GM18507 (cell line): ENCODE results near the gene SH3TC1.
A peak's percentile ranks its signal among the peaks of the same experiment; 100 is the strongest.

Experiments
- DNase-seq: peaks from one replicate; pipeline ENCODE4 v3.0.0; 2011; ENCODE audit warnings: low read depth; ENCODE audit not compliant: insufficient read length; ENCODE audit errors: extremely low spot score
- FAIRE-seq: peaks from 2 replicates; lab custom pipeline; 2011; peaks lifted over from hg19 to GRCh38; lab: Jason Lieb, UNC

The SH3TC1 gene

DNA sequence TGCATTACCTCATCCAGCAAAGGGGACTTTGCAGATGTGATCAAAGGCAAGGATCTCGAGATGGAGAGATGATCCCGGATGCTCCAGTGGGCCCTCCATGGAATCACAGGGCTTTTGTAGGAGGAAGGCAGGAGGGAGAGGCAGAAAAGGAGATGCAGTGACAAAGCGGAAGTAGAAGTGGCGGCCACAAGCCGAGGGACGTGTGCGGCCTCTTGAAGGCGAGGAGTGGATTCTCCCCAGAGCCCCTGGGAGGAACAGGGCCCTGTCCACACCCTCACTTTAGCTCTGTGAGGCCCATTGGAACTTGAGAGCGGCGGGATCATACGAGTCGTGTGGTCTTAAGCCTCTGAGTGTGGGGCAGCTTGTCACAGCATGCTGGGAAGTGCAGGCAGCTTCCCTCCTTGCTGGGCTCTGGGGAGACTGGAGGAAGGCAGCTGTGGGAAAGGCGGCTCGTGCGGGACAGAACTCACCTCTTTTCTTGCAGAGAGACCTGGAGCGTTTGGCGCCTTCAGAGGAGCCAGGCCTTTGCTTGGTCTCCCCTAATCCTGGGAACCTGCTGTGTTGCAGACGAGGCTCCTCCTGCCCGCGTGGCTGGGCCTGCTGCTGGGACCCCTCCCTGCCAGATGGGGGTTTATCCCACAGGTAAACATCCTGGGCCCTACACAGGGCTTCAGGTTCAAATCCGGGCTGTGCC lies 10.2 kb downstream of the SH3TC1 start:
- DNase-seq: no peak
- FAIRE-seq: no peak

DNA sequence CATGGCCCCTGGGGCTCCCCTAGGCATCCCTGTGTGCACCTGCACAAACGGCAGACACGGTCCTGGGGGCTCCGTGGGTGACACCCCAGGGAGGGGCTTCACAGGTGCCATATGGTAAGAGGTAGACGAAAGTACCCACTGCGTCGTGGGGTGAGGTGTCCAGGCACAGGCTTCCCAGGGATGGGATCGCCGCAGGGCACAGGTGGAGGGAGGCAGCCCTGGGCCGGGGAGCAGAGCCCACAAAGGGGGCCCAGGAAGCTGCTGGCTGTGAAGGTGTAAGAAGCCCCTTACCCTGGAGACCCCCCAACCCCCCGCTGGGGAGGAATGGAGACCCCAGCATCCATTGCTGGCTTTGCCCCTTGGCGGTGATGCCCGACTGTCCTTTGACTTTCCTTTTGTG lies 10.9 kb downstream of the SH3TC1 start:
- FAIRE-seq (no peak), DNase-seq (no peak)

DNA sequence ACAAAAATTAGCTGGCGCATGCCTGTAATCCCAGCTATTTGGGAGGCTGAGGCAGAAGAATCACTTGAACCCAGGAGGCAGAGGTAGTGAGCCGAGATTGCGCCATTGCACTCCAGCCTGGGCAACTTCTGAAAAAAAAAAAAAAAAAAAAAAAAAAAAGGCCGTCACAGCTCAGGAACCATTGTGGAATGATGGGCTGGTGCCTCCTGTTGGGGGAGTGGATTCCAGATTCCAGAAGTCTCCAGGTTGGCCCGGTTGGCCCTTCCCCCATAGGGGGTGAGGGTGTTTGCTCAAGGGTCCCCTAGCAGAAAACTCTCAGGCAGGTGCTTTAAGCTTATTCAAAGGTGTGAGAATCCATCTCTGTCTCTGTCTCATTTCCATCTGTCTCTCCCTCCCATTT lies 11.5 kb downstream of the SH3TC1 start:
- FAIRE-seq (no peak), DNase-seq (no peak)

DNA sequence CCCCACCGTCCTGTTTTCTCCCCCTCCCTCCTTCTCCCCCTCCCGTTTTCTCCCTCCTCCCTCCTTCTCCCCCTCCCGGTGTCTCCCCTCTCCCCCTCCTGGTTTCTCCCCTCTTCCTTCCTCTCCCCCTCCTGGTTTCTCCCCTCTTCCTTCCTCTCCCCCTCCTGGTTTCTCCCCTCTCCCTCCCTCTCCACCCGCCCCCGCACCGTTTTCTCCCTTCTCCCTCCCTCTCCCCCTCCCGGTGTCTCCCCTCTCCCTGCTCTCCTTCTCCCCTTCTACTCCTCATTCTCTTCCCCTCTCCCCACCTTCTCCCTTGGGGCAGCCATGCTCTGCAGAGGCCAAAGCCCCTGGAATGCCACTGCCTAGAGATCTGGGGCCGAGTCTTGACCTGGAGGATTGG lies 12.2 kb downstream of the SH3TC1 start:
- no peak for FAIRE-seq
- DNase-seq: no peak

DNA sequence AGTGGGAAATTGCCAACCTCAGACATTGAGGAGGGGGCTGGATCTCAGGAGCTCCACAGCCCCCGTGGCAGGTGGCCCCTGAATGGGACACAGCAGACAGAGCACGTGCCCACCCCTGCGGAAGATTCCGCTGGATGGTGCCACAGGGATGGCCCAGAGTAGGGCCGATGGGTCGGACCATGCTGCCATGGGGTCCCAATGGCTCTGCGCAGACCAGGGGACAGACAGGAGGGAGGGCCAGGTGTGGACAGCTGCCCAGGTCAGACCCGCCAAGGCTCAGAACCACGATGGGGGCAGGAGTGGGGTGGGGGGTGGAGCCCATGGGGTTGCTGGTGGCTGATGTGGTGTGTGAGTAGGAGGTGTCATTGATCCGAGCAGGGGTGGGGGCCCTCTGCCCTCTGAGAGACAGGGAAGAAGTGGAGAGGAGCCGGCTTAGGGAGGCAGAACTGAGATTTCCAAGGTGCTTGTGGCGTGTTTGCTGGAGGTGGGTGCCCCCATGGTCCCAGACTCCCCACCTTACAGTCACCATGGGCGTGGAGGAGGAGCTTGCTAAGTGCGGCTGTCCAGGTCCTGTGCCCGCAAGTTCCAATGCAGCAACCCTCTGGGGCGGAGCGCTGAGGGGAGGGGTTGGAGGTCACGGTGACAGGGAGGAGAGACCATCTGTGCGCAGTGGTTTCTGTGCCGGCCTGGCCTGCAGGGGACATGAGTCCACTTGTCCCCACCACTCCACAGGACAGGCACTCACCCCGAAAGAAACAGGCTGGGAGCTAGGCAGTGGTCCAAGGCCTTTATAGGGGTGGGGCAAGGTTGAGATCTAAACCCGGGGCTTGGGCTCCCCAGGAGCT lies 12.9 kb downstream of the SH3TC1 start:
- no peak for FAIRE-seq

DNA sequence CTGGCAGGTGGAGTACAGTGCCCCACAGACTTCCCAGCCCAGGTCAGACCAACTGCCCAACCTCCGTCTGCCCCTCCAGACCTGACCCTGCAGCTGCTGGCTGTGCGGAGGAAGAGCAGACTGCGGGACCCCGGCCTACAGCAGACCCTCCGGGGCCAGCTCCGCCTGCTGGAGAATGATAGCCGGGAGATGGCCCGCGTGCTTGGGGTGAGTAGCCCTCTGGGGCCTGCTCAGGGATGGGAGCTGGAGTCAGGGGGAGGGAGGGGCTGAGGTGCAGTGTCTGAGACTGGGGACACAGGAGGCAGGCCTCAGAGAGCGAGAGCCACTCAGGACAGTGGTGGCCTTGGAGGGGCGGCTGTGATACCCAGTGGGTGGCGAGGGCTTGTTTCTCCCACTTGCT lies 13.5 kb downstream of the SH3TC1 start:
- FAIRE-seq: no peak
- no peak for DNase-seq

More for the DNA sequence above, 12.9 kb downstream of the SH3TC1 start:
- DNase-seq: no peak

DNA sequence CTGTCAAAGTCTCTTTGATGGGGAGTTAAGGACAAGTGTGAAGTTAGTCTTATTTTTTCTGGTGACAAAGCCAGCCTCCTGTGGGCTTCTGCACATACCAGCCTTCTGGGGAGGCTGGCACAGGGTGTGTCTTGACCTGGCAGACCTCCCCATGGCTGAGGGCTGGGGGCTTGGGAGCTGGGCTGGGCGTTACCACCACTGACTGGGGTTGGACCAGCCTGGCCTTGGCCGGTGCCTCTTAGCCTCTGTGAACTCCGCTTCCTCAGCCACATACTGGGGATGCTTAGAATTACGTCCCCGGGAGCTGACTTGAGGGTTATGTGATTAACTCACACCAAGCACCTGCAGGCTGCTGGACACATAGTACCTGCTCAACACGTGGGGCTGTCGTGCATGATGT lies 14.0 kb downstream of the SH3TC1 start:
- DNase-seq (no peak), FAIRE-seq (no peak)

DNA sequence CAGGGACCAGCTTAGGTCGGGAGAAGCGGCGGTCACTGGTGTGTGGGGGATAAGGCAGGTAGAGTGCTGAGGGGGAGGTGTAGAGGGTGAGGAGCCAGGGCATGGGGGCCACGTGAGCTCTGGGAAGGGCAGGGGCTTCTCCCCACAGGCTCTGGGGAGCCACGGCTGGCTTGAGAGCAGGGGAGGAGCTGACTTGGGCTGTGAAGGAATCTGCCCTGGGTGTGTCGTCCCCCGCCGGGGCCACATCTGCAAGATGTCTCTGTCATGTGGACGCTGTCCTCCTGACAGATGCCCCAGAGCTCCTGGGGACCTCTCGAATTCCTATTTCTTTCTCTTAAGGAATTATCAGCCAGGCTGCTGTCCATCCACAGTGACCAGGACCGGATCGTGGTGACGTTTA lies 15.0 kb downstream of the SH3TC1 start:
- no peak for DNase-seq

DNA sequence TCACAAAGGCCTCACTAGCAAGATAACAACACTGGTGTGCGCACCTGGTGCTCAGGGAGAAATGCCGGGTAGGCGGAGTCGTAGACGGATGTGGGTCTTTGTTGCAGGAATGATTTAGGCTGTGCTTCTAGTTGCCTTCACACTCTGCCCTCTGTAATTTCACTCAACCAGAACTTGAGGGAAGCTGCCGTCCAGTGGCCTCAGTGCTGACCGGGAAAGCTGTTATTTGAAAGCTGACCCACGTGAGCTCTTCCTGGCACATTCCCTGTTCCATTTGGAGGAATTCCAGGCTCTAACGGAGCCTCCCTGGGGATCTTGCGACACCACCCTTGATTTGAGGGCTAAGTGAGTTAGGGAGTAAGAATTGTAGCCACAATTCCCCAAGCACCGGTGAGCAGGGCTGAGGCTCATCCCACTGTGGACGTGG lies 15.9 kb downstream of the SH3TC1 start:
- FAIRE-seq (no peak), DNase-seq (no peak)

More for the DNA sequence above, 15.0 kb downstream of the SH3TC1 start:
- no peak for FAIRE-seq

DNA sequence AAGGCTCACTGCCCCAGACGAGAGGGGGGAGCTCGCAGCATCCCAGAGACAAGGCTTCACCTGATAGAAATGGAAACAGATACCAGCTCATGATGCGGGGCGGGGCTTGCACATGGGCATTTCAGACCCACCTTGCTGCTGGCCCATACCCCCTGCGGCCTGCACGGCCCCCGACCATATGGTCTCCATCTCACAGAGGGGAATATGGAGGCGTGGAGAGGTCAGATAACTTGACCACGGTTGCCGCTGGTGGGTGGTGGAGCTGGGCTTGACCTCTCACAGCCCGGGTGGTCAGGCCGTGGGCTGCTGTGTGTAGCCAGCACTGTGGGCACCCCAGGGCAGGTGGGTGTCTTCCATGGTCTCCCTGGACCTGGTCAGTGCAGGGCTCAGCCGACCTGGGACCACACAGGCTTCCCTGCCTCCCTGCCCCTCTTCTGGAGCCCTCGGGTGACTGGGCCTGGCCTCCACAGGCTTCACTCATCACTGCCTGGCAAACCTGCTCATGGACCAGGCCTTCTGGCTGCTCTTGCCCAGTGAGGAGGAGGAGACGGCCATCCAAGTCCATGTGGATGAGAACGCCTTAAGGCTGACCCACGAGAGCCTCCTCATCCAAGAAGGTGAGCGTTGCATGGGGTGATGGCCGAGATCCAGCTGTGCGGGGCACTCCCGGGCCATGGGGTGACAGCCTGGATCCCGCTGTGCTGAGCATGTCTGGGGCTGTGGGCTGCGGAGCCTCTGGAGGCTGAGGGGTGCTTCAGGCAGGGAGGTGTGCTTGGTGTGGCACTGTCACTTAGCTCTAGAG lies 16.8 kb downstream of the SH3TC1 start:
- no peak for FAIRE-seq

DNA sequence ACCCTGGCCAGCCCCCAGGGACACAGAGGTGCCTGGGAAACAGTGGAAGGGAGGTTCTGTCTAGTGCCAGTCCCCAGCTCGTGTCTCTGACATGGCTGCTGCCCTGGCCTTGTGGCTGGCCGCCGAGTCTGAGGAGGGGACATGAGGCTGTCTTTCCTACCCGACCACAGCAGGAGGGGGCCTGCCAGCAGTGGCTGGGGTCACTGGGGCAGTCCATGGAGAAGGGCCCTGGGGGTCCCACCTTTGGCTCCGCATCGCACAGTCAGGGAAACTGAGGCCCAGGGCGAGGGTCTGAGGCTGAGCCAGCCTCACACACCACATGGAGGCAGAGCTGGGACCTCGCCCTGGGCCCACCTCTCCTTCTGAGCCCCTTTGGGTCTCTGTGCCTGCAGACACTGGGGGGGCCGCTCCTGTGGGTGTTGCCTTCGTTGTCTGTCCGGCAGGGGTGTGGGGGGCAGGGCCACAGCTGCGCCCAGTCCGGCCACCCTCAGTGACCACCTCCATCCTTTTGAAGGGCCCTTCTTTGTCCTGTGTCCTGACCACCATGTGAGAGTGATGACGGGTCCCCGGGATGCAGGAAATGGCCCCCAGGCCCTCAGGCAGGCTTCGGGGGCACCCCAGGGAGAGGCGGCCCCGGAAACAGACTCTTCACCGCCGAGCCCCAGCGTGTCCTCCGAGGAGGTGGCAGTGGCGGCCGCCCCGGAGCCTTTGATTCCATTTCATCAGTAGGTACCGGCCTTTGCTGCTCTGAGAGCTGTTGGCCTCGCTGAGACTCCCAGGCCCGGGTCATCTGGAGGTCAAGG lies 17.6 kb downstream of the SH3TC1 start:
- DNase-seq: no peak
- no peak for FAIRE-seq

More for the DNA sequence above, 16.8 kb downstream of the SH3TC1 start:
- no peak for DNase-seq

DNA sequence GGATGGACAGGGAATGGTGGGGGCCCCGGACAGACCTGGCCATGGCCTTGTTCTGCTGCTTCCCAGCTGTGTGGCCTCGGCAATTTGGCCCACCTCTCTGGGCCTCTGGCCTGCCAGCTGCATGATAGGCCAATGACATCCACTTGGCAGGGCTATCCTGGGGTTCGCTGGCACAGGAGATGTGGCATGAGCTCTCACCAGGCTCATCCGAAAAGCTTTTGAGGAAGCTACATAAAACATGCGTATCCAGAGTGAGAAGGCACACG lies 18.1 kb downstream of the SH3TC1 start:
- FAIRE-seq: no peak
- no peak for DNase-seq

DNA sequence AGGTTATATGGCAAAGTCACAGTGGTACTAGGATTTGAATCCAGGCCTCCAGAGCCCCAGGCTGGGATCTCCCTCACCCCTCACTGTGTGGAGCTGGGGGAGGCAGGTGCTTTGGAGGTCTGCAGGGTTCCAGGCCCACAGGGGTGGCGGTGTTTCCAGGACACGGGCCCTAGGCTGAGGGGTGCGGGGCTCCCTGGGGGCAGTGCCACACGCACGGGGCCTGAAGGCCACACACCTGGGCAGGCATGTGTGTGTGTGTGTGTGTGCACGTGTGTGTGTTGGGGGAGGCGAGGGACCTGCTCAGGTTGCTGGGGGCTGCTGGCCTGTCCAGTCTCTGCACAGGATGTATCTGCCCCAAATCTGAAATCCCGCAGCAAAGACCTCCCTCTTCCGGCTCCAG lies 18.8 kb downstream of the SH3TC1 start:
- FAIRE-seq: no peak

DNA sequence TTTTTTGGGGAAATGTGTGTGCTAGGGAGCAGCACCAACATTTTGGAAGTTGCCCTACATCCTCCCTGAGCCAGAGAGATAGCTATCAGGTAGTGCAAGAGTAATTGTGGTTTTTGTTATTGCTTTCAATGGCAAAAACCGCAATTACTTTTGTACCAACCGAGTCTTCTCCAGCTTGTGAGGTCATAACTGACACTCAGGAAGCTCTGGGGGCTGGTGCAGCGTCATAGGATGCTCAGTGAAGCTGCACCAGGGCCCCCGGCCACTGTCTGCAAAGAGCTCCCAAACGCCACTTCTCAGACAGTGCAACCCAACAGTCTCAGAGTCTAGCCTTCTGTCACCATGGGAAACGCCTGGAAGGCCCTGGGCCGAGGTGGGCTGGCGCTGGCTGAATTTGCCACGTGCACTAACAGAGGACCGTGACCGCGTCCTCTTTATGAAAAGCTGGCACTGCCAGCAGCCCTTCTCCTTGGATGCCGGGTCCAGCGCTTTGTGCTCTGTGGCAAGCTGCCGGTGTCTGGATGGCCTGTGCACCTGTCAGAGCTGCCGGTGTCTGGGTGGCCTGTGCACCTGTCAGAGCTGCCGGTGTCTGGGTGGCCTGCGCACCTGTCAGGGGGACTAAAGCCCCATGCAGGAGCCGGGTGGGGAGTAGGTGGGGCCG lies 19.4 kb downstream of the SH3TC1 start:
- DNase-seq (no peak), FAIRE-seq (no peak)

More for the DNA sequence above, 18.8 kb downstream of the SH3TC1 start:
- DNase-seq: no peak

DNA sequence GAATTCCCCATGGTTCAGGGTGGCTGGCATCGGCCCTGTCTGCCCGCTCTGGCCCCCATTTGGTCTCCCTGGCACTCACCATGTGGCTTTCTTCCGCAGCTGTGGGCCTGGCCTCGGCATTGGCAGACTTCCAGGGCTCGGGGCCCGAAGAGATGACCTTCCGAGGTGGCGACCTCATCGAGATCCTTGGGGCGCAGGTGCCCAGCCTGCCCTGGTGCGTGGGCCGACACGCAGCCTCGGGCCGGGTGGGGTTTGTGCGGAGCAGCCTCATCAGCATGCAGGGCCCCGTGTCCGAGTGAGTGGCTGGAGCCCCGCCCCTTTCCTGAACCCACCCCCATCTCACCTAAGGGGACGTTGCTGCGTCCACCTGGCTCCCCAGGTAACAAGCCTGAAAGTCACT lies 20.1 kb downstream of the SH3TC1 start:
- FAIRE-seq (no peak), DNase-seq (no peak)

DNA sequence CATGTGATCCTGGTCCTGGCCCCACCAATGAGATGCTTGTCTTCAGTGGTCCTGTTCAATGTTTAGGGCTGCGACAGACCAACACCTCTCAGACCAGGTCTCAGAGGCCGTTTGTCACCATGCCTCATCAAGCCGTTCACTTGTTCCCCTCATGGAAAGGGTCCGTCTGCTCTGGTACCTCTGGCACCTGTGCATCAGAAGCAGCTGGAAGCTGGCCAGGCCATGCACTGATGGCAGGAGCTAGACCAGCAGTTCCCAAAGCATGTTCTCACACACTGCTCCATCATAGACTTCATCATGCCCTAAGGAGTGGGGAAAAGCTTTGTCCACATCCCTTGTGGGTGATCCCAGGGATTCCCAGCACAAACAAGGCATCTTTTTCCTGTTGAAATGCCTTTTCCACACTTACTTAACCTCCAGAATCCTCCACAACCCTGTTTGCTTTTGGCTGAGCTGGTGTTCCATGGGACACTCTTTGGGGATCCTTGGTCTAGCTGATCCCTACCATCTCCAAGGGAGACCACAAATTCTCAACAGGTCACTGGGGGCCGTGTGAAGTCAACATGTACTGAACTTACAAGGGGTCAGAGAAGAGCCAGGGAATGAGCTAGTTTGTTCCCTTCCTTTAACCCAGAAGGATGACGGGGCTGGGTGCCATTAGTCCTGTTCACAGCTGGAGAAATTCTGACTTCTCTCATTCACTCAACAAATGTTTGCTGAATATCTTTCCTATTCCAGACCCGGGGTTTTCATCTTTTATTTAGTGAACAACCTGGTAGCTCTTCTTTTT lies 21.8 kb downstream of the SH3TC1 start:
- FAIRE-seq (no peak), DNase-seq (no peak)

DNA sequence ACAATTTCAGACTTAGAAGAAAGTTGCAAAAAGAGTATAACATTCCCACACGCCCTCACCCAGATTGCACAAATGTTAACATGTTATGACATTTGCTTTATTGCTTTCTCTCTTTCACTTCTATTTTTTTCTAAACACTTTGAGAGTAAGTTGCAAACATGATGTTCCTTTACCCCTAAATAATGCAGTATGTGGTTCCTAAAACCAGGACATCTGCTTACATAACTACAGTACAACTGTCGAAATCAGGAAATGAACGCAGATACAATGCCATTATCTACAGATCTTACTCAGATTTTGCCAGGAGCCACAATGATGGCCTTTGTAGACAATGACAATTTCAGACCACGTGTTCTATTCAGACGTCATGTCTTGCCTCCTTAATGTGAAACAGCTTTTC lies 22.4 kb downstream of the SH3TC1 start:
- no peak for DNase-seq
- FAIRE-seq: peak; percentile 61

DNA sequence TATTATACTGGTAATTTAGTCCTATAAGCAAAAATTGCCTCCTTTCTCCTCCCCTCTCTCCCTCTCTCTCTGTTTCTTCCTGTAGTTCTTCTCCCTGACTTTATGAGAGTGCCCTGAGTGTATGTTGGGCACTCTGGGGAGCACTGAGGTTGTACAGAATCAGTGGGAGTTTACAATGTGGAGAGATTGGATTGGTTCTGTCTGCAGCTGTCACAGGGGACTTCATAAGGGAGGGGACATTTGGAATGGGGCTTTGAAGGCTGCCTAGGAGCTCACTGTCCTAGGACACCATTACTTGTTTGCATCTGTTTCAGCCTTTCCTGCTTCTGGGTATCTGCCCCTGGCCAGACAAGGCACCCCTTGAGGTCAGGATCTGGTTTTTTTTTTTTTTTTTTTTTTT lies 22.9 kb downstream of the SH3TC1 start:
- no peak for DNase-seq
- FAIRE-seq: no peak
